Esophagus muscularis mucosa (tissue), 4 donors: ENCODE measurements around the gene DSP. TPM values are rescaled to one million over a fixed set of nuclear protein-coding genes. Genes with fewer than 3 reads are reported as not detected.

ENCODE experiments used
- DNase-seq: peaks from one replicate; pipeline ENCODE4 v3.0.0-alpha.2; 2017; ENCODE audit errors: extremely low spot score
- H3K27ac ChIP-seq, 4 donors: fragments of 200-600 bp; sonication (generic); replicated peaks in 1 of 4; 1 replicate in 3 of 4; 2 replicates in 1 of 4; pipeline ENCODE4 v1.5.1; 2016 to 2019; ENCODE audit warnings: mild to moderate bottlenecking in 1 of 4
- H3K27me3 ChIP-seq, 4 donors: fragments of 200-600 bp; sonication (generic); one replicate each; pipeline versions ENCODE4 v1.5.1 to v1.6.0; 2016 to 2019
- H3K36me3 ChIP-seq, 4 donors: fragments of 200-600 bp; sonication (generic); one replicate each; pipeline ENCODE4 v1.5.1; 2016 to 2019
- H3K4me1 ChIP-seq, 4 donors: fragments of 200-600 bp; sonication (generic); one replicate each; pipeline ENCODE4 v1.5.1; 2016 to 2019
- H3K4me3 ChIP-seq, 4 donors: fragments of 200-600 bp; sonication (generic); 1 replicate in 2 of 4; 2 replicates in 2 of 4; pipeline ENCODE4 v1.5.1; 2016 to 2019; ENCODE audit warnings: mild to moderate bottlenecking in 4 of 4, moderate library complexity in 1 of 4
- H3K9me3 ChIP-seq, 4 donors: fragments of 200-600 bp; sonication (generic); 1 replicate in 3 of 4; 2 replicates in 1 of 4; pipeline ENCODE4 v1.5.1; 2016 to 2019
- CTCF ChIP-seq, 3 experiments: fragments of 200-600 bp in 2 of 3; fragments of 450-650 bp in 1 of 3; sonication (generic) in 2 of 3; IDR thresholded peaks; one replicate each; pipeline ENCODE4 v1.5.1; 2017 to 2019; ENCODE audit warnings: antibody characterized with exemption in 3 of 3, mild to moderate bottlenecking in 2 of 3, moderate library complexity in 1 of 3
- EP300 ChIP-seq: sonication (generic); formaldehyde crosslinking; IDR thresholded peaks from one replicate; pipeline ENCODE4 v1.6.1; 2017; ENCODE audit warnings: antibody characterized with exemption
- POLR2A ChIP-seq: fragments of 450-650 bp; IDR thresholded peaks from one replicate; pipeline ENCODE4 v1.6.1; 2017; ENCODE audit warnings: antibody characterized with exemption, moderate library complexity, mild to moderate bottlenecking, low read depth
- POLR2AphosphoS5 ChIP-seq, 2 donors: sonication (generic); formaldehyde crosslinking; IDR thresholded peaks; one replicate each; pipeline ENCODE4 v1.6.1; 2017; ENCODE audit warnings: antibody characterized with exemption in 2 of 2
- WGBS: methylation state at CpG from one replicate; pipeline ENCODE4 v1.1.5; 2018; 5-methylcytosine and 5-hydroxymethylcytosine counted together
- intact Hi-C: fragments of 100-400 bp; cut with DNase I; formaldehyde crosslinking; loops from one replicate; pipeline ENCODE4 v1.15.1; 2023
- total RNA-seq, 4 donors: library from RNA; depleted of rRNA; stranded (reverse); fragments of >200 nt; gene quantifications; one replicate each; pipeline versions ENCODE4 v1.1.0 to v1.2.1, GENCODE V29; 2016

DSP gene
- total RNA-seq, 4 donors from 2014 or later, result 2.1 to 9.4 (median 5.9) TPM

- H3K9me3 ChIP-seq, result no peaks in the 10 kb centered on the region
- H3K27ac ChIP-seq, result no peak overlapping the region
- intact Hi-C loops, result no loop called here
- H3K4me1 ChIP-seq, result peaks cover 8 to 19% (median 18%) of the 10 kb centered on the region in 4 donors
- H3K4me3 ChIP-seq, result no peak overlapping the region
- H3K36me3 ChIP-seq, result no peaks in the 10 kb centered on the region
- 91% methylated on average over 2 of the region's 2 CpGs for WGBS
- TF ChIP-seq CTCF (IDR thresholded peaks at IDR 0.05), result no peak
- TF ChIP-seq POLR2AphosphoS5 (IDR thresholded peaks at IDR 0.05), result no peak
- DNase-seq, result no peak
- peaks cover 3 to 71% (median 18%) of the 10 kb centered on the region in 4 donors for H3K27me3 ChIP-seq
Observed at GRCh38 chr6:7546383-7546782, 4.9 kb downstream of the DSP start.

- 83% methylated on average over 4 of the region's 4 CpGs for WGBS
- intact Hi-C loops, result no loop called here
- H3K27me3 ChIP-seq, result peaks cover 0 to 71% (median 13%) of the 10 kb centered on the region in 4 donors
Observed at GRCh38 chr6:7546896-7547295, 5.4 kb downstream of the DSP start.

DNA sequence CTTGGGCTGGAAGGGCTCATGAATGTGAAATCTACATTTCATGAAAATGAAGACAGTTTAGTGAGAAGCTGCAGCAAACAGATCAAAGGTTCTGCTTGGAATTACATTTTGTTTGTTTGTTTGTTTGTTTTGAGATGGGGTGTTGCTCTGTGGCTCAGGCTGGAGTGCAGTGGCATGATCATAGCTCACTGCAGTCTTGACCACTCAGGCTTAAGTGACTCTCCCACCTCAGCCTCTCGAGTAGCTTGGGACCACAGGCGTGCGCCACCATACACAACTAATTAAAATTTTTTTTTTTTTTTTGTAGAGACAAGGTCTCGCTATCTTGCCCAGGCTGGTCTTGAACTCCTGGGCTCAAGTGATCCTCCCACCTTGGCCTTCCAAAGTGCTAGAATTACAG, 5.8 kb downstream of the DSP start:
- intact Hi-C loops, result no loop called here
- no peak for DNase-seq
- TF ChIP-seq EP300 (no peak), POLR2AphosphoS5 (IDR thresholded peaks at IDR 0.05) (no peak), CTCF (IDR thresholded peaks at IDR 0.05) (no peak), POLR2A (no peak)
- Histone ChIP-seq H3K27me3 (peaks cover 0 to 67% (median 9%) of the 10 kb centered on the region in 4 donors), H3K9me3 (no peaks in the 10 kb centered on the region), H3K36me3 (no peaks in the 10 kb centered on the region), H3K4me1 (peaks cover 3 to 10% (median 9%) of the 10 kb centered on the region in 4 donors), H3K27ac (no peak overlapping the region), H3K4me3 (no peak overlapping the region)
- WGBS, result 89% methylated on average over 4 of the region's 4 CpGs

More at GRCh38 chr6:7546896-7547295, 5.4 kb downstream of the DSP start:
- peak; percentile 78 for DNase-seq
- peaks cover 5 to 14% (median 13%) of the 10 kb centered on the region in 4 donors for H3K4me1 ChIP-seq
- no peaks in the 10 kb centered on the region for H3K9me3 ChIP-seq
- H3K27ac ChIP-seq, result no peak overlapping the region
- no peak for TF ChIP-seq CTCF (IDR thresholded peaks at IDR 0.05)
- no peak for TF ChIP-seq POLR2AphosphoS5 (IDR thresholded peaks at IDR 0.05)
- no peak for TF ChIP-seq EP300
- no peak for TF ChIP-seq POLR2A
- no peak overlapping the region for H3K4me3 ChIP-seq
- no peaks in the 10 kb centered on the region for H3K36me3 ChIP-seq

GRCh38 chr6:7550433-7550801, 8.9 kb downstream of the DSP start:
- no peaks in the 10 kb centered on the region for H3K9me3 ChIP-seq
- TF ChIP-seq POLR2A (no peak), CTCF (IDR thresholded peaks at IDR 0.05) (no peak), POLR2AphosphoS5 (IDR thresholded peaks at IDR 0.05) (no peak), EP300 (no peak)
- H3K27ac ChIP-seq, result no peak overlapping the region
- intact Hi-C loops, result no loop called here
- no peak for DNase-seq
- H3K4me1 ChIP-seq, result peaks cover 0 to 3% (median 0%) of the 10 kb centered on the region in 4 donors
- no peaks in the 10 kb centered on the region for H3K36me3 ChIP-seq
- H3K27me3 ChIP-seq, result peaks cover 0 to 51% (median 0%) of the 10 kb centered on the region in 4 donors
- H3K4me3 ChIP-seq, result no peak overlapping the region
- WGBS, result 80% methylated on average over 2 of the region's 2 CpGs

GRCh38 chr6:7554533-7555275, 13.2 kb downstream of the DSP start:
- peak; percentile 37 for DNase-seq
- no peak for TF ChIP-seq POLR2A
- TF ChIP-seq EP300, result no peak
- intact Hi-C loops, result no loop called here
- Histone ChIP-seq H3K27me3 (peaks cover 0 to 21% (median 0%) of the 10 kb centered on the region in 4 donors), H3K4me3 (no peak overlapping the region), H3K4me1 (no peaks in the 10 kb centered on the region), H3K9me3 (no peaks in the 10 kb centered on the region), H3K36me3 (peaks cover 0 to 19% (median 0%) of the 10 kb centered on the region in 4 donors), H3K27ac (no peak overlapping the region)
- WGBS, result 69% methylated on average over 6 of the region's 6 CpGs
